Bone marrow (tissue), 2 donors: ENCODE measurements around the gene RNF220.

Source experiments
- DNase-seq, 2 donors: peaks; one replicate each; lab custom pipeline; 2025; lab: John Stamatoyannopoulos, UW

The RNF220 gene

GRCh38 chr1:44587796-44588460 lies 182.9 kb downstream of the RNF220 start:
- no peak for DNase-seq

GRCh38 chr1:44588551-44589210 lies 183.6 kb downstream of the RNF220 start:
- DNase-seq = no peak

GRCh38 chr1:44590475-44590874 lies 185.4 kb downstream of the RNF220 start:
- DNase-seq = no peak

GRCh38 chr1:44591381-44591780 lies 186.3 kb downstream of the RNF220 start:
- DNase-seq = no peak

GRCh38 chr1:44592208-44593145 lies 187.4 kb downstream of the RNF220 start:
- no peak for DNase-seq

GRCh38 chr1:44594353-44594752 lies 189.3 kb downstream of the RNF220 start:
- no peak for DNase-seq

- peak; percentile 40 to 67 for DNase-seq
Measured at GRCh38 chr1:44594871-44595735, 190.0 kb downstream of the RNF220 start.

- DNase-seq = no peak
Measured at GRCh38 chr1:44596511-44596910, 191.5 kb downstream of the RNF220 start.

- no peak for DNase-seq
Measured at GRCh38 chr1:44598167-44598566, 193.1 kb downstream of the RNF220 start.

- no peak for DNase-seq
Measured at GRCh38 chr1:44602634-44603628, 197.9 kb downstream of the RNF220 start.

GRCh38 chr1:44603718-44604117 lies 198.7 kb downstream of the RNF220 start:
- DNase-seq = no peak

GRCh38 chr1:44604157-44604955 lies 199.3 kb downstream of the RNF220 start:
- DNase-seq = no peak

- DNase-seq = no peak
Measured at GRCh38 chr1:44605914-44606615, 201.0 kb downstream of the RNF220 start.

- DNase-seq = no peak
Measured at GRCh38 chr1:44606701-44607281, 201.7 kb downstream of the RNF220 start.

GRCh38 chr1:44608141-44608540 lies 203.1 kb downstream of the RNF220 start:
- no peak for DNase-seq

GRCh38 chr1:44609412-44609767 lies 204.3 kb downstream of the RNF220 start:
- DNase-seq = no peak

GRCh38 chr1:44609768-44610526 lies 204.9 kb downstream of the RNF220 start:
- DNase-seq = no peak
